Measurements from ENCODE around the gene YPEL2. TPM values are rescaled to one million over a fixed set of nuclear protein-coding genes. Genes with fewer than 3 reads are reported as not detected.
A peak's percentile ranks its signal among the peaks of the same experiment; 100 is the strongest.

Gene YPEL2
- polyA plus RNA-seq, 1 of the 3 experiments (the other 2 are of a cell fraction), result 3.2 TPM

DNA sequence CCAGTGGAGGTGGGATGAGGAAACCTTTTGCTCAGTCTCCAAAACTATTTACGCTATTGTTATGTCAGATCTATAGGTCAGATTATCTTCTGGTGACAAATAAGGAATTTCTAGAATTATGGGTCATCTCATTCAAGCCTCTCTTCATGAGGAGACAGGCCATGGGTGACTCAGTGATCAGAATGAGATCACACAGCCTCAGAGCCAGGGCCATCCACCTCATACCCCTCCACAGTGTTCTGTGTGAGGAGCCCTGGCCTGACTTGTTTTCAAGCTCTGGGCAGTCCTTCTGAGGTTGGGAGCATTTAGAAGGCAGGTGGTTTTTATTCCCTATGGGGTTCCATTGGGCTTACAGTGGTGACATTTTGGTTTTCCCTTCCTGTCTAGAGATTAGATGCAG lies 26.5 kb downstream of the YPEL2 start (continued):
- TF ChIP-seq, protein P1, sequence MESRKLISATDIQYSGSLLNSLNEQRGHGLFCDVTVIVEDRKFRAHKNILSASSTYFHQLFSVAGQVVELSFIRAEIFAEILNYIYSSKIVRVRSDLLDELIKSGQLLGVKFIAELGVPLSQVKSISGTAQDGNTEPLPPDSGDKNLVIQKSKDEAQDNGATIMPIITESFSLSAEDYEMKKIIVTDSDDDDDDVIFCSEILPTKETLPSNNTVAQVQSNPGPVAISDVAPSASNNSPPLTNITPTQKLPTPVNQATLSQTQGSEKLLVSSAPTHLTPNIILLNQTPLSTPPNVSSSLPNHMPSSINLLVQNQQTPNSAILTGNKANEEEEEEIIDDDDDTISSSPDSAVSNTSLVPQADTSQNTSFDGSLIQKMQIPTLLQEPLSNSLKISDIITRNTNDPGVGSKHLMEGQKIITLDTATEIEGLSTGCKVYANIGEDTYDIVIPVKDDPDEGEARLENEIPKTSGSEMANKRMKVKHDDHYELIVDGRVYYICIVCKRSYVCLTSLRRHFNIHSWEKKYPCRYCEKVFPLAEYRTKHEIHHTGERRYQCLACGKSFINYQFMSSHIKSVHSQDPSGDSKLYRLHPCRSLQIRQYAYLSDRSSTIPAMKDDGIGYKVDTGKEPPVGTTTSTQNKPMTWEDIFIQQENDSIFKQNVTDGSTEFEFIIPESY (IDR thresholded peaks at IDR 0.05; ENCODE audit: borderline replicate concordance, low read depth), result peak; percentile 34; the same call in 1 of the 2 replicates
- TF ChIP-seq NFIC (IDR thresholded peaks at IDR 0.05; ENCODE audit: borderline replicate concordance) (peak; percentile 39; the same call in 1 of the 2 replicates), RCOR1 (IDR thresholded peaks at IDR 0.05; ENCODE audit: low read length) (no peak), FOSL2 (IDR thresholded peaks at IDR 0.05; ENCODE audit: borderline replicate concordance, low read depth) (peak; percentile 89)
- TF ChIP-seq, protein P2, sequence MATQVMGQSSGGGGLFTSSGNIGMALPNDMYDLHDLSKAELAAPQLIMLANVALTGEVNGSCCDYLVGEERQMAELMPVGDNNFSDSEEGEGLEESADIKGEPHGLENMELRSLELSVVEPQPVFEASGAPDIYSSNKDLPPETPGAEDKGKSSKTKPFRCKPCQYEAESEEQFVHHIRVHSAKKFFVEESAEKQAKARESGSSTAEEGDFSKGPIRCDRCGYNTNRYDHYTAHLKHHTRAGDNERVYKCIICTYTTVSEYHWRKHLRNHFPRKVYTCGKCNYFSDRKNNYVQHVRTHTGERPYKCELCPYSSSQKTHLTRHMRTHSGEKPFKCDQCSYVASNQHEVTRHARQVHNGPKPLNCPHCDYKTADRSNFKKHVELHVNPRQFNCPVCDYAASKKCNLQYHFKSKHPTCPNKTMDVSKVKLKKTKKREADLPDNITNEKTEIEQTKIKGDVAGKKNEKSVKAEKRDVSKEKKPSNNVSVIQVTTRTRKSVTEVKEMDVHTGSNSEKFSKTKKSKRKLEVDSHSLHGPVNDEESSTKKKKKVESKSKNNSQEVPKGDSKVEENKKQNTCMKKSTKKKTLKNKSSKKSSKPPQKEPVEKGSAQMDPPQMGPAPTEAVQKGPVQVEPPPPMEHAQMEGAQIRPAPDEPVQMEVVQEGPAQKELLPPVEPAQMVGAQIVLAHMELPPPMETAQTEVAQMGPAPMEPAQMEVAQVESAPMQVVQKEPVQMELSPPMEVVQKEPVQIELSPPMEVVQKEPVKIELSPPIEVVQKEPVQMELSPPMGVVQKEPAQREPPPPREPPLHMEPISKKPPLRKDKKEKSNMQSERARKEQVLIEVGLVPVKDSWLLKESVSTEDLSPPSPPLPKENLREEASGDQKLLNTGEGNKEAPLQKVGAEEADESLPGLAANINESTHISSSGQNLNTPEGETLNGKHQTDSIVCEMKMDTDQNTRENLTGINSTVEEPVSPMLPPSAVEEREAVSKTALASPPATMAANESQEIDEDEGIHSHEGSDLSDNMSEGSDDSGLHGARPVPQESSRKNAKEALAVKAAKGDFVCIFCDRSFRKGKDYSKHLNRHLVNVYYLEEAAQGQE (IDR thresholded peaks at IDR 0.05; ENCODE audit: low read depth, low read length), result no peak
- TF ChIP-seq, protein P3, sequence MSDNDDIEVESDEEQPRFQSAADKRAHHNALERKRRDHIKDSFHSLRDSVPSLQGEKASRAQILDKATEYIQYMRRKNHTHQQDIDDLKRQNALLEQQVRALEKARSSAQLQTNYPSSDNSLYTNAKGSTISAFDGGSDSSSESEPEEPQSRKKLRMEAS (IDR thresholded peaks at IDR 0.05; ENCODE audit: low read depth), result peak; percentile 33; the same call in 1 of the 2 replicates

DNA sequence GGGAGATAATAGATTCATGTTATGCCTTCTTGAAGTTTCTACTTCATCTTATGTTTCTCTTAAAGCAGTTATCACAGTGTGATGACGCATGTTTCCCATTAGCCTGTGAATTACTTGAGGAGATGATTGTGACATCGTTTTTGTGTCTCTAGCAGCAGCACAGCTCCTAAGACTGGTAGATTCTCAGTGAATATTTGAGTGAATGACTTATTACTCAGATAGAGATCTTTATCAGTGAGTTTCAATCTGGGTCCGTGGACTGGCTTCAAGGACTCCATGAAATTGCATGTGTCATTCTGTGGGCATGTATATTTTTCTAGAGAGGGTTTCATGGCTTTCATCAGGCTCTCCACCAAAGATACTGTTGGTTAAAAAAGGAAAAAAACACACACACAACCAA lies 29.9 kb downstream of the YPEL2 start:
- Histone ChIP-seq H3F3A (replicated peaks; ENCODE audit: insufficient read depth) (peaks cover 63% of the 10 kb centered on the region), H3K4me3 (ENCODE audit: low read depth in 2 of 2, low read length in 1 of 2) (peak overlapping the region in 1 of 2 experiments; percentile 25; a peak in 1 of 4 replicates), H4K20me1 (ENCODE audit: insufficient read depth) (no peaks in the 10 kb centered on the region; the same call in 1 of the 2 replicates), H3K9ac (peak overlapping the region; percentile 62; the same call in 1 of the 2 replicates), H3K9me3 (no peaks in the 10 kb centered on the region), H3K4me1 (ENCODE audit: control insufficient read depth in 1 of 2, insufficient read depth in 2 of 2, low read depth in 1 of 2, low read length in 1 of 2) (peaks cover 34 to 49% of the 10 kb centered on the region in 2 experiments), H3K4me2 (peak overlapping the region; percentile 74), H3K79me2 (ENCODE audit: insufficient read depth) (peaks cover 30% of the 10 kb centered on the region), H3K27me3 (ENCODE audit: insufficient read depth) (no peaks in the 10 kb centered on the region), H3K36me3 (replicated peaks in 1 of 2; ENCODE audit: control insufficient read depth in 1 of 2, insufficient read depth in 2 of 2, low read length in 1 of 2) (peaks cover 0 to 1% of the 10 kb centered on the region in 2 experiments), H3K27ac (ENCODE audit: low read depth in 2 of 2, low read length in 1 of 2) (peak overlapping the region; percentile 51 to 99; a peak in 3 of 4 replicates), H2AFZ (ENCODE audit: low read depth) (no peak overlapping the region), H3K9me2 (no peaks in the 10 kb centered on the region)
- WGBS (ENCODE audit: low lambda C conversion rate), result 11% methylated on average over 3 of the region's 3 CpGs
- ChIA-PET CTCF (interaction anchor here (0.9 to 2.0 kb wide), 4 partner anchors 18 to 80 kb away, joined by 3 to 7 read pairs (median 5); no protein-coding TSS in a partner anchor), POLR2A (no interaction called here)
- DNase-seq, result no peak
- TF ChIP-seq, protein P1 (IDR thresholded peaks at IDR 0.05; ENCODE audit: borderline replicate concordance, low read depth), result 0 out of 2 replicates have a peak, but pooled peaks have one; percentile 70
- TF ChIP-seq, protein P3 (IDR thresholded peaks at IDR 0.05; ENCODE audit: low read depth), result peak; percentile 64
- TF ChIP-seq GABPA (IDR thresholded peaks at IDR 0.05; ENCODE audit: low read depth) (no peak), MXI1 (IDR thresholded peaks at IDR 0.05; ENCODE audit: low read depth, low read length) (no peak), NFIC (IDR thresholded peaks at IDR 0.05; ENCODE audit: borderline replicate concordance) (peak; percentile 78), RFX5 (IDR thresholded peaks at IDR 0.05; ENCODE audit: low read length) (no peak), SIN3A (IDR thresholded peaks at IDR 0.05; ENCODE audit: borderline replicate concordance, low read depth, low read length) (peak; percentile 33; the same call in 1 of the 2 replicates), TAF1 (IDR thresholded peaks at IDR 0.05; ENCODE audit: borderline replicate concordance, low read depth, low read length) (no peak), MEF2A (IDR thresholded peaks at IDR 0.05; ENCODE audit: borderline replicate concordance, low read depth) (peak; percentile 61; the same call in 1 of the 2 replicates), RAD21 (IDR thresholded peaks at IDR 0.05; ENCODE audit: low read length) (no peak), GATA2 (CRISPR knock-in tag; IDR thresholded peaks at IDR 0.05) (no peak)
- TF ChIP-seq, protein P4, sequence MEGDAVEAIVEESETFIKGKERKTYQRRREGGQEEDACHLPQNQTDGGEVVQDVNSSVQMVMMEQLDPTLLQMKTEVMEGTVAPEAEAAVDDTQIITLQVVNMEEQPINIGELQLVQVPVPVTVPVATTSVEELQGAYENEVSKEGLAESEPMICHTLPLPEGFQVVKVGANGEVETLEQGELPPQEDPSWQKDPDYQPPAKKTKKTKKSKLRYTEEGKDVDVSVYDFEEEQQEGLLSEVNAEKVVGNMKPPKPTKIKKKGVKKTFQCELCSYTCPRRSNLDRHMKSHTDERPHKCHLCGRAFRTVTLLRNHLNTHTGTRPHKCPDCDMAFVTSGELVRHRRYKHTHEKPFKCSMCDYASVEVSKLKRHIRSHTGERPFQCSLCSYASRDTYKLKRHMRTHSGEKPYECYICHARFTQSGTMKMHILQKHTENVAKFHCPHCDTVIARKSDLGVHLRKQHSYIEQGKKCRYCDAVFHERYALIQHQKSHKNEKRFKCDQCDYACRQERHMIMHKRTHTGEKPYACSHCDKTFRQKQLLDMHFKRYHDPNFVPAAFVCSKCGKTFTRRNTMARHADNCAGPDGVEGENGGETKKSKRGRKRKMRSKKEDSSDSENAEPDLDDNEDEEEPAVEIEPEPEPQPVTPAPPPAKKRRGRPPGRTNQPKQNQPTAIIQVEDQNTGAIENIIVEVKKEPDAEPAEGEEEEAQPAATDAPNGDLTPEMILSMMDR (IDR thresholded peaks at IDR 0.05), result no peak
- TF ChIP-seq, protein P5, sequence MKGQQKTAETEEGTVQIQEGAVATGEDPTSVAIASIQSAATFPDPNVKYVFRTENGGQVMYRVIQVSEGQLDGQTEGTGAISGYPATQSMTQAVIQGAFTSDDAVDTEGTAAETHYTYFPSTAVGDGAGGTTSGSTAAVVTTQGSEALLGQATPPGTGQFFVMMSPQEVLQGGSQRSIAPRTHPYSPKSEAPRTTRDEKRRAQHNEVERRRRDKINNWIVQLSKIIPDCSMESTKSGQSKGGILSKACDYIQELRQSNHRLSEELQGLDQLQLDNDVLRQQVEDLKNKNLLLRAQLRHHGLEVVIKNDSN (IDR thresholded peaks at IDR 0.05; ENCODE audit: borderline replicate concordance, low read depth), result no peak

Data from SK-N-SH (cell line).